SJCRH30 (cell line): Measurements from ENCODE around the gene STARD7. TPM values are rescaled to one million over a fixed set of nuclear protein-coding genes. Genes with fewer than 3 reads are reported as not detected.
"Not testable (repeated sequence)": the region's sequence is repeated elsewhere in the genome, so short reads cannot be mapped to it uniquely, and the experiment has no call there.

ENCODE experiments used
- DNase-seq, 2 experiments: peaks; one replicate each; pipeline ENCODE4 v3.0.0-alpha.2; 2015 to 2020
- H3K27ac ChIP-seq: fragments of 250-450 bp; sonication (Bioruptor Pico); 2 replicates; pipeline ENCODE4 v1.5.1; 2020; ENCODE audit warnings: mild to moderate bottlenecking, moderate library complexity
- H3K27me3 ChIP-seq: fragments of 250-450 bp; sonication (Bioruptor Pico); 2 replicates; pipeline ENCODE4 v1.5.1; 2020; ENCODE audit warnings: mild to moderate bottlenecking, moderate library complexity
- H3K36me3 ChIP-seq: fragments of 250-450 bp; sonication (Bioruptor Pico); 2 replicates; pipeline ENCODE4 v1.5.1; 2020; ENCODE audit warnings: mild to moderate bottlenecking, moderate library complexity
- H3K4me1 ChIP-seq: fragments of 250-450 bp; sonication (Bioruptor Pico); 2 replicates; pipeline ENCODE4 v1.5.1; 2020; ENCODE audit warnings: mild to moderate bottlenecking, moderate library complexity
- H3K4me3 ChIP-seq: fragments of 250-450 bp; sonication (Bioruptor Pico); 2 replicates; pipeline ENCODE4 v1.5.1; 2020; ENCODE audit warnings: mild to moderate bottlenecking, moderate library complexity
- H3K9me3 ChIP-seq: fragments of 250-450 bp; sonication (Bioruptor Pico); replicated peaks from 2 replicates; pipeline ENCODE4 v1.5.1; 2020; ENCODE audit warnings: mild to moderate bottlenecking, moderate library complexity
- total RNA-seq: library from RNA; depleted of rRNA; stranded (reverse); fragments of >200 nt; shearing (Covaris generic); gene quantifications from 2 replicates; pipeline ENCODE4 v1.2.3, GENCODE V29; 2014

Gene STARD7
- total RNA-seq, 1 experiment from 2014 or later = 243 TPM

DNA sequence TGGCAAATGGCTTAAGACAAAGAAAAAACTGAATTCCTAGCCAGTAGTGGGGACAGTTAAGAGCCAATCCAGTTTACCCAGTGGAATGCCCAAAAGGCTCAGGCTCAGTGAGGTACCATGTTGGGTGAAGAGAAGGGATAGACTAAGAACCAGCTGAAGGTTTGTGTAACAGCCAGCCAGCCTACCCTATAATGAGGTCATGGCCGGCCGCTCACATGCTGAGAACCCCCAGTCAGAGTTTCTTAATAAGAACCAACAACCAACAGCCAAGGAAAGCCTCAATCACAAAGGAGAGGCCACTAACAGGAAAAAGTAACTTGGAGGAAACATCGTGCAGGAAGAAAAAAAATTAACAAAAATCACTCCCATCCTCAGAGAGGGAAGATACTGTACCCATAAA lies 38.0 kb downstream of the STARD7 start:
- no peak overlapping the region for H3K4me3 ChIP-seq
- DNase-seq = no peak
- peaks cover 19% of the 10 kb centered on the region for H3K4me1 ChIP-seq
- H3K36me3 ChIP-seq = no peaks in the 10 kb centered on the region
- 0 out of 2 replicates have a peak, but pooled peaks cover 6% of the 10 kb centered on the region for H3K9me3 ChIP-seq
- H3K27me3 ChIP-seq = no peaks in the 10 kb centered on the region
- no peak overlapping the region for H3K27ac ChIP-seq

DNA sequence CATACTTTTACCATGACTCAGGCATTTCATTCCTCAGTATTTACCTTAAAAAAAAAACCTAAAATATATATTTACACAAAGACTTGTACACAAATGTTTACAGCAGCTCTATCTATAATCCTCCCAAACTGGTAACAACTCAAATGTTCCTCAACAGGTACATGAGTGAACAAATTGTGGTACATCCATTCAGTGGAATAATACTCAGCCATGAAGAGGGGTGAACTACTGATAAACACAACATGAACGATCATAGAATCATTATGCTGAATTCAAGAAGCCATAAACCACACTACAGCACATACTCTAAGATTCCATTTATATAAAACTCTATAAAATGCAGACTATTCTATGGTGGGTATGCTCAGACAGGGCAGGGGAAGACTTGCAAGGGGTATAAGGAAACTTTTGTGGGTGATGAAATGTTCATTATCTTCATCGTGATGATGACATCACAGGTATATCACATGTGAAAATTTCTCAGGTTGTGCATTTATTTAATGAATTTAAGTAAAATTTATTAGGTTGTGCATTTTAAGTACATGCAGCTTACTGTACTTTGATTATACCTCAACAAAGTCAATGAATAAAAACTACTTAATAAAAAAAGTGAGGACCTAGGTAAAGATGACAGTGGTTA lies 38.6 kb downstream of the STARD7 start:
- Histone ChIP-seq H3K4me1 (peaks cover 21% of the 10 kb centered on the region), H3K36me3 (no peaks in the 10 kb centered on the region), H3K27ac (no peak overlapping the region), H3K27me3 (no peaks in the 10 kb centered on the region), H3K4me3 (no peak overlapping the region), H3K9me3 (0 out of 2 replicates have a peak, but pooled peaks cover 6% of the 10 kb centered on the region)
- DNase-seq = no peak

DNA sequence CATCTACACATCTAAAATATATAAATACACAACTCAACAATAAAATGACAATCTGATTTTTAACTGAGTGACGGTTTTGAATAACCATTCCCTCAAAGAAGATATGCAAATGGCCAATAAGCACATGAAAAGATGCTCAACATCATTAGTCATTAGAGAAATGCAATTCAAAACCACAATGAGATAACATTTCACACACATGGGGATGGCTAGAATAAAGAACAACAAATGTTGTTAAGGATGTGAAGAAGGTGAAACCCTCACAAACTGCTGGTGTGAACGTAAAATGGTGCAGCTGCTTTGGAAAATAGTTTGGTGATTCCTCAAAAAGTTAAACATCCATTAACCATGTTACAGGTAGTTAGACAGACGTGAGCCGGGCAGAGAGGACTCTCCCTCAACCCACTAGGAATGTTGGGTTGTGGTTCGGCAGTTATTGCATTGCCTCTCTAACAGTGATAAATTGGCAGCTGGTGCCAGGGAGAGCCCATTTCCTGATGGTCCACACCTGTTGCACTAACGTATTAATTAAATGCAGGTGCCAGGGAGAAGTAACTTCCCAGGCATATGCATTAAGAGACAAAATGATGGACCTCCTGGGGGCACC lies 41.1 kb downstream of the STARD7 start:
- Histone ChIP-seq H3K9me3 (0 out of 2 replicates have a peak, but pooled peaks cover 6% of the 10 kb centered on the region), H3K27me3 (no peaks in the 10 kb centered on the region), H3K27ac (no peak overlapping the region), H3K36me3 (no peaks in the 10 kb centered on the region), H3K4me3 (no peak overlapping the region), H3K4me1 (peaks cover 41% of the 10 kb centered on the region)
- DNase-seq = no peak

DNA sequence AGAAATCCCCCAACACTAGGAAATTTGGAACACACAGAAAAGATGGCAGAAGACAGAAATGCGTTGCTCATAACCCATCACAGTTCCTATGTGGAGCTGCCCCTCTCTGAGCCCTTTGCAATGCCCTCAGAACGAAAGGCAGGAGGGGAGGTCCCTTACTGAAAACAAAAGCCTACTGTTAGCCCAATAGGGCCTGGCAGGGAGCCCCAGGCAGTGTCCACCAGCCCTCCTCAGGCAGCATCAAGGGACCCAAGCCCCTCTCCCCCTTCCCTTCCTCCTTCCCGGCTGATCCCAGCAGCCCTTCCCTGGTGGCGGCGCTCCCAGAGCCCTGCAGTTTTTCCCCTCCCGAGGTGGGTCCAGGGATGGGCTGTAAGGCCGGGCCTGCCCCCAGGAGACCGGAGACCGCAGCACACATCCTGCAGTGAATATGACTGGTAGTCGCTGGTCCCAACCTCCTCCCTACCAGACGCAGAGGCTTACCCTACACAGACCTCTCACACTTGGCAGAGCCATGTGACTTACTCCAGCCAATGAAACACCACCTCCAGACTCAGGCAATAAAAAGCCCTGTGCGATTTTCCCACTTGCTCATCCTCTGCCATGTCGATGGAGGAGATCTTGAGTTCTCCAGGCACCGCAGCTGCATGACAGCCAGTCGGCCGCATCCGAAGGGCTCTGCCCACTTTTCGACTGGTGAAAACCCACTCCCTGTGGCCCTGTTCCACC lies 44.0 kb downstream of the STARD7 start:
- H3K27me3 ChIP-seq = no peaks in the 10 kb centered on the region
- peaks cover 48% of the 10 kb centered on the region for H3K4me1 ChIP-seq
- H3K9me3 ChIP-seq = 0 out of 2 replicates have a peak, but pooled peaks cover 4% of the 10 kb centered on the region
- peak overlapping the region; percentile 22; the same call in 1 of the 2 replicates for H3K4me3 ChIP-seq
- peak overlapping the region; percentile 74 for H3K27ac ChIP-seq
- H3K36me3 ChIP-seq = no peaks in the 10 kb centered on the region
- DNase-seq = peak; percentile 85 to 88

DNA sequence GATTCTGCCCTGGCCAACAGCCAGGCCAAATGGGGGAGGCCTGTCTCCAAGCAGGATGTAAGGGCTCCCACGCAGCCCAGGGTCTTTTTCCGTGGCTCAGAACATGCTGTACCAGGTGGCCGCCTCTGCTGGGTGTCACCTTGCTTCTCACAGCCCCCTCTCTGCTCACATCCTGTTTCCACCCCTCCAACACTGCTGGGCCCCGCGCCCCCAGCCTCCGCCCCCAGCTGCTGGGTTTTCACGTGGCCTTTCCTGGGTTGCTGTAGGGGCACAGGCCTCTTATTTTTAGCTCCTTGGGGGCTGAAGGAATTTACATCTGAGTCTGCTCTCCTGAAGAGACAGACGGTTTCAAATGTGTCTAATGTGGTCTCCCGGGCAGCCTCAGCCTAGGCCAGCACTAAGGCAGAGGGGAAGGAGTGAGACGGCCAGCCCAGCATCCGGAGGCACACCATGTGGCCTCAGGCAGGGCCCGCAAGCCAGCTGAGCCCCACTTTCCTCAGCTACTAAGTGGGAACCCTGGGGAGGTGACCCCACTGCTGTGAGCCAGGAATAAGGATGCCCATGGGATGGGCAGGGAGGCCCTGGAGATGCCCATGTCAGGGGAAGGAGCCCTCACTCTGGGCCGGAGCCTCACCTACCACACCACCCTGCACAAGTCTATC lies 44.7 kb downstream of the STARD7 start:
- Histone ChIP-seq H3K4me1 (peaks cover 46% of the 10 kb centered on the region), H3K4me3 (no peak overlapping the region), H3K27ac (peak overlapping the region; percentile 74), H3K27me3 (no peaks in the 10 kb centered on the region), H3K36me3 (no peaks in the 10 kb centered on the region), H3K9me3 (0 out of 2 replicates have a peak, but pooled peaks cover 4% of the 10 kb centered on the region)
- peak; percentile 64 to 65 for DNase-seq

DNA sequence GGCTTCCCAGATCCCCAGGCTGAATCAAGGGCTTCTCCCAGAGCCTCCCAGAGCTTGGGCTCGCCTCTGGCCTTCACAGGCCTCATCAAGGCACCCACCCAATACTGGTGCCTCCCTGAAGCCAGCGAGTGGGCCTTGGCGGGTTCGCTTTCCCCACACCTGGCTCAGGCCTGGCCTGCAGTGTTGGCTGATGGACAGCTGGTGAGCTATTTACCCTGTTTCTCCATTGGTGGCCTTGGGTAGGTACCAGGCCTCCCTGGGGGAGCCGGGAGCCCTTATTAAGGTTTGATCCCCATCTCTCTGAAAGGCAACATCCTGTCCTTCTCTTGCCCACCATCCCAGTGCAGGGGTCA lies 45.2 kb downstream of the STARD7 start:
- peaks cover 50% of the 10 kb centered on the region for H3K4me1 ChIP-seq
- H3K36me3 ChIP-seq = no peaks in the 10 kb centered on the region
- DNase-seq = no peak
- no peaks in the 10 kb centered on the region for H3K27me3 ChIP-seq
- peak overlapping the region; percentile 74 for H3K27ac ChIP-seq
- H3K9me3 ChIP-seq = 0 out of 2 replicates have a peak, but pooled peaks cover 4% of the 10 kb centered on the region
- H3K4me3 ChIP-seq = no peak overlapping the region

DNA sequence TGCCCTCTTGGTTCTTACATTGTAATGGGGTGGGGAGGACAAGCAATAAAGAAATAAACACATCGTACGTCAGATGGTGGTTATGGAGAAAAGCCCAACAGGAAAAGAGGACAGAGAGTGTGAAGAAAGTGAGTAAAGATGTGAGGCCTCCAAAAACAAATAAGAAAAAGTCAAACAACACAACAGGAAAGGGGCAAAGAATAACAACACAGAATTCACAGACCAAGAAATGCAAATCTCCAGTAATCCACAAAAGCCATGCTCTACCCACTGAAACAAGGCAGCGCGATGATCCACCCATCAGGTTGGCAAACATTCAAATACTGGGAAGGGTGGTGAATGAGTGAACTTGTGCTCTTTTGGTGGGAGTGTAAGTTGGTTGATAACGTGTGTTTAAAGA lies 46.7 kb downstream of the STARD7 start:
- 0 out of 2 replicates have a peak, but pooled peaks cover 4% of the 10 kb centered on the region for H3K9me3 ChIP-seq
- DNase-seq = peak in 1 of 2 experiments; percentile 44
- H3K27me3 ChIP-seq = no peaks in the 10 kb centered on the region
- no peak overlapping the region for H3K4me3 ChIP-seq
- H3K36me3 ChIP-seq = no peaks in the 10 kb centered on the region
- H3K27ac ChIP-seq = no peak overlapping the region
- H3K4me1 ChIP-seq = peaks cover 50% of the 10 kb centered on the region

DNA sequence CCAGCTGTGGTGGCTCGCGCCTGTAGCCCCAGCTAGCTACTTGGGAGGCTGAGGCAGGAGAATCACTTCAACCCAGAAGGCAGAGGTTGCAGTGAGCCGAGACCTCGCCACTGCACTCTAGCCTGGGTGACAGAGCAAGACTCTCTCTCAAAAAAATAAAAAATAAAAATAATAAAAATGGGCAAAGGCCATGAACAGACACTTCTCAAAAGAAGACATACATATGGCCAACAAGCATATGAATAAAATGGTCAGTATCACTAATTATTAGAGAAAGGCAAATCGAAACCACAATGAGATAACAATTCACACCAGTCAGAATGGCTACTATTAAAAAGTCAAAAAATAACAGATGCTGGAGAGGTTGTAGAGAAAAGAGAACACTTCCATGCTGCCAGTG lies 48.3 kb downstream of the STARD7 start:
- H3K27me3 ChIP-seq, H3K36me3 ChIP-seq, H3K4me3 ChIP-seq, DNase-seq, H3K27ac ChIP-seq, H3K9me3 ChIP-seq: not testable (repeated sequence)
- H3K4me1 ChIP-seq = peaks cover 52% of the 10 kb centered on the region

DNA sequence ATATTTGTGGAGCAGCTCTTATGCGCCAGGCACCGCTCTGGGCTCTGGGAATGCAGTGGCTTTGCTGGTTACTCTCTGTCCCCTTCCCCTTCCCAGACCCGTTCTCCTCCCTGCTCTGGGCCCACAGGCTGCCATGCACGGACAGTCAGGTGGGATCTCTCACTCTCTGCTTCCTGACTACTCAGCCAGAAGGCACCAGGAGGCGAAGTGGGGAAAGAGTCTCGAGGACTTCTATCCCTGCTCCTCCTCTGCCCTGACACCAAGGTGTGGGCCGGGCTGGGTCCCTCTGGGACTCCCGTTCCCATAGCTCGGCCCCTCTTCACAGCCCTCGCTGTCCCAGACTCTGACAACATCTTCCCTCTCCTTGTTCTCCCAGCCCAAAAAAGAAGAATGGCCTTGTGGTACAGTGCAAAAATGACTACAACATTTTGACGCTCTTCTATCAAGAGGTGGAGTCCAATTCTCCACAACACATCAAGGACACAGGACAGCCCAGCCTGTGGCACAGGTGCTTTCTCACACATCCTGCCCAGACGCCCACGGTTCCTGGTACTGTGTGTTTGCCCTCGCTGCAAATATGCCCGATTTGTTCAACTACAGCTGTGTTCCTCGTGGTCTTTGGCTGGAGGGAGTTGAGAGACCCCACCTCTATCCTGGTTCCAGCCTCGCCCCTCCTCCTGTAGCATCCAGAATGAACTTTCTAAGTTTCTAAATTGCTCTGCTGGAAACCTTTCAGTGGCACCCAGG lies 49.4 kb downstream of the STARD7 start:
- Histone ChIP-seq H3K4me3 (no peak overlapping the region), H3K27me3 (no peaks in the 10 kb centered on the region), H3K4me1 (peaks cover 43% of the 10 kb centered on the region), H3K9me3 (0 out of 2 replicates have a peak, but pooled peaks cover 4% of the 10 kb centered on the region), H3K36me3 (no peaks in the 10 kb centered on the region), H3K27ac (no peak overlapping the region)
- DNase-seq = no peak

DNA sequence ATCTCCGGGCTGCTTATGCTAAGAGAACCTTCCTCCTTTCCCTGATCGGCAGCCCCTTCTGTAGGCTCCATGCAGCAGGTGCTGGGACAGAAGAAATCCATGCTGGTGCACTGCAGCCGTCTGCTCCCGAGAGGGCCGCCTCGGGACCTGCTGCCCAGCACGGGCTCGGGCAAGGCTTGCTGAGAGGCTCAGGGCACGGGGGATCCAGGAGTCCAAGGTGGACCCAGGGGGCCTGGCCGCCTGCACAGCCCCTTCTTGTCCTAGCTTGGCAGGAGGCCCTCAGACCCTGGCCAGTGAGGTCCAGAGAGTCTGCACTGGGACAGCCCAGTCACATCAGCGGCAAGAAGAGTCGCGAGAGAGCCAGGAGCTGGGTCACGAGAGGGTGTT lies 50.1 kb downstream of the STARD7 start:
- peak in 1 of 2 experiments; percentile 41 for DNase-seq
- no peaks in the 10 kb centered on the region for H3K27me3 ChIP-seq

DNA sequence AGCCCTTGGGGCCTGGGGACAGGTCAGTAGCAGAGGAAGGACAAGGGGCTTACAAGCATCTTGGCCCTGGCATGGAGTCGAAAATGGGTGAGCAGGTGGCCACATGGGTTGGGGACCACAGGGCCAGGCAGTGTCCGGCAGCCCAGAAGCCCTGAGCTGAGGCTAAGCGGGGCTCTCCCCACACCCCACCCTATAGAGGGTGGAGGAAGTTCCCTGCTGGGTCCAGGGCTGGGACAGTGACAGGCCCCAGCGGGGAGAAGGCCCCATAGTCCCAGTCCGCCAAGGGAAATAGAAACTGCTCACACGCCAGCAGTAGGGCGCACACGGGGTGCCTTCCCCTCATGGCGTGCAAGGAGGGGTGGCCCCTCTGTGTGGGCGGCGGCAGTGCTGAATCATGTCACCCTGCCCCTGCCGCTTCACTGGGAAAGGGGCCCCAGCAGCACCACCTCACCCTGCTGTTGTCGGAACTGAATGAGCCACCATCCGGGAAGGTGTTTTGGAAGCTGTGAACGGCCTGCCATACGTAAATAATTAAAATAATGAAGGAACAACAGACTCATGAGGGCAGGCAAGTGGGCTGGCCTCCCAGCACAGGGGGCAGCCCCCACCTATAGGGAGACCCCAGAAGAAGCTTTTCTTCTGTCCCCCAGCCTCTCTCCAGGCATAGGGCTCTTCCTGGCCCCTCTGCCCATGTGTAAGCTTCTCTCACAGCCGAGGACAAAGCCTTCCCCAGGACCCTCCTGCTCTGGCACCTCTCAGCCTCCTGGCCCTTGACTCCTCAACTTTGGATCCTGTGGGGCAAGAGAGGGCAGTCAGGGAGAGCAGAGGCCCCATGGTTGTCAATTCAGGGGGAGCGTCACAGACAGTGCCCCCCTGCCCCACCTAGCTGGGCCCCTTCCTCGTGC lies 50.7 kb downstream of the STARD7 start:
- DNase-seq = no peak
- Histone ChIP-seq H3K9me3 (0 out of 2 replicates have a peak, but pooled peaks cover 4% of the 10 kb centered on the region), H3K4me1 (peaks cover 41% of the 10 kb centered on the region), H3K4me3 (peak overlapping the region; percentile 9), H3K27ac (no peak overlapping the region), H3K36me3 (no peaks in the 10 kb centered on the region), H3K27me3 (no peaks in the 10 kb centered on the region)

More for the DNA sequence above, 50.1 kb downstream of the STARD7 start:
- H3K27ac ChIP-seq = no peak overlapping the region
- H3K4me3 ChIP-seq = no peak overlapping the region; the same call in 1 of the 2 replicates
- H3K9me3 ChIP-seq = 0 out of 2 replicates have a peak, but pooled peaks cover 4% of the 10 kb centered on the region
- no peaks in the 10 kb centered on the region for H3K36me3 ChIP-seq
- peaks cover 40% of the 10 kb centered on the region for H3K4me1 ChIP-seq

DNA sequence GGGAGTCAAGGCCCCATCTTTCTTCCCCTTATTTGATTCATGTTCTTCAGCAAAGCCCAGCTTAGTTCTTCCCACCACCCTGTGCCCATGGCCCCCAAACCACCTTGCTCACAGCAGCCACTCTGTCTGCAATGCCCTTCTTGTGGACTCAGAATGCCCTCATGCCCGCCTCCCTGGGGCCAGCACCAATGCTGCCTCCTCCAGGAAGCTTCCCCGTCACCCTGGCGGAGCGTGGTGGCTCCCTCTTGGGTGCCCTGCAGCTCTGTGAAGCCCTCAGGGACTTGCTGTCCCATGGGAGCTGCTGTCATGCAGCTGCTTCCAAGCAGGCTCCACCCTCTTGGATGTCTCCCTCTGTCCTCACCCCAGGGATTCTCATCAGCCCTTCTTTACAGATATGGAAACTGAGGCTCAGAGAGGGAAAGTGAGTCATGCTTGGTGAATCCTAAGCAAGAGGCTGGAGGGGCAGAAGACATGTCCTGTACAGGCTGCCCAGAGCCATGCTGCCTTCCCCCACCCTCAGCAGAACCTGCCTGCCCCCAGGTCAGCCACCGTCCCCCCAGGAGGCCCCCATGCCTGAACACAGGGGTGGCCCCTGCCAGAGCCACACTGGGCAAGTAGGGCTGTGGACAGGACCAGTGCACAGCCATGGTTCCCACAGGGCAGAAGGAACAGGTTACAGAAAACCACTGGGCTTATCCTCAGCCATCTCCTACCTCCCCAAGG lies 51.5 kb downstream of the STARD7 start:
- DNase-seq = no peak
- Histone ChIP-seq H3K36me3 (no peaks in the 10 kb centered on the region), H3K27me3 (no peaks in the 10 kb centered on the region), H3K9me3 (0 out of 2 replicates have a peak, but pooled peaks cover 4% of the 10 kb centered on the region), H3K27ac (no peak overlapping the region), H3K4me3 (no peak overlapping the region), H3K4me1 (peaks cover 47% of the 10 kb centered on the region)
